ENCODE data around the gene CREB5. TPM values are rescaled to one million over a fixed set of nuclear protein-coding genes. Genes with fewer than 3 reads are reported as not detected.

Gene CREB5
- total RNA-seq, 1 experiment from 2014 or later, result 1.3 TPM

DNA sequence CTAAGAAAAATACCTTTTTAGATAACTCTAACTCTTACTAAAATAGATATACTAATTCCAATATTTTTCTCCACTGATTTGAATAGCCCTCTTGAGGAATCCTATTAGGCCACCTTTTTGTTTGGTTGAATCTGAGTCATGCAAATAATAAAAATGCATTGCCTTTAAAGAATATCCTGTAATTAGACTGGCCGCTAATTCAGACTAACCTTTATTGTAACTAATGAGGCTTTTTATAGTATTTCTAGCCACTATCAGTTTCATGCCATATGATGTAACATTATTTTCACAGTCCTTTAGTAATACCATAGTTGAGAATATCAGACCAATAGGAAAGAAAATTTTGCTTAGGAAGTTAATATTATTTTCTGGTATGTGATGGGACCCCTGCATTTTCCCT lies 90.1 kb downstream of the CREB5 start (continued):
- TF ChIP-seq, protein P1, sequence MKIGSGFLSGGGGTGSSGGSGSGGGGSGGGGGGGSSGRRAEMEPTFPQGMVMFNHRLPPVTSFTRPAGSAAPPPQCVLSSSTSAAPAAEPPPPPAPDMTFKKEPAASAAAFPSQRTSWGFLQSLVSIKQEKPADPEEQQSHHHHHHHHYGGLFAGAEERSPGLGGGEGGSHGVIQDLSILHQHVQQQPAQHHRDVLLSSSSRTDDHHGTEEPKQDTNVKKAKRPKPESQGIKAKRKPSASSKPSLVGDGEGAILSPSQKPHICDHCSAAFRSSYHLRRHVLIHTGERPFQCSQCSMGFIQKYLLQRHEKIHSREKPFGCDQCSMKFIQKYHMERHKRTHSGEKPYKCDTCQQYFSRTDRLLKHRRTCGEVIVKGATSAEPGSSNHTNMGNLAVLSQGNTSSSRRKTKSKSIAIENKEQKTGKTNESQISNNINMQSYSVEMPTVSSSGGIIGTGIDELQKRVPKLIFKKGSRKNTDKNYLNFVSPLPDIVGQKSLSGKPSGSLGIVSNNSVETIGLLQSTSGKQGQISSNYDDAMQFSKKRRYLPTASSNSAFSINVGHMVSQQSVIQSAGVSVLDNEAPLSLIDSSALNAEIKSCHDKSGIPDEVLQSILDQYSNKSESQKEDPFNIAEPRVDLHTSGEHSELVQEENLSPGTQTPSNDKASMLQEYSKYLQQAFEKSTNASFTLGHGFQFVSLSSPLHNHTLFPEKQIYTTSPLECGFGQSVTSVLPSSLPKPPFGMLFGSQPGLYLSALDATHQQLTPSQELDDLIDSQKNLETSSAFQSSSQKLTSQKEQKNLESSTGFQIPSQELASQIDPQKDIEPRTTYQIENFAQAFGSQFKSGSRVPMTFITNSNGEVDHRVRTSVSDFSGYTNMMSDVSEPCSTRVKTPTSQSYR (CRISPR knock-in tag; IDR thresholded peaks at IDR 0.05), result no peak
- TF ChIP-seq ZNF232 (CRISPR knock-in tag; IDR thresholded peaks at IDR 0.05), result no peak
- no peak for TF ChIP-seq EMX1 (CRISPR knock-in tag; IDR thresholded peaks at IDR 0.05)
- no peak for TF ChIP-seq ATF1 (CRISPR knock-in tag; IDR thresholded peaks at IDR 0.05)
- TF ChIP-seq ZNF263 (CRISPR knock-in tag; IDR thresholded peaks at IDR 0.05; ENCODE audit: low read depth), result no peak
- TF ChIP-seq, protein P2, sequence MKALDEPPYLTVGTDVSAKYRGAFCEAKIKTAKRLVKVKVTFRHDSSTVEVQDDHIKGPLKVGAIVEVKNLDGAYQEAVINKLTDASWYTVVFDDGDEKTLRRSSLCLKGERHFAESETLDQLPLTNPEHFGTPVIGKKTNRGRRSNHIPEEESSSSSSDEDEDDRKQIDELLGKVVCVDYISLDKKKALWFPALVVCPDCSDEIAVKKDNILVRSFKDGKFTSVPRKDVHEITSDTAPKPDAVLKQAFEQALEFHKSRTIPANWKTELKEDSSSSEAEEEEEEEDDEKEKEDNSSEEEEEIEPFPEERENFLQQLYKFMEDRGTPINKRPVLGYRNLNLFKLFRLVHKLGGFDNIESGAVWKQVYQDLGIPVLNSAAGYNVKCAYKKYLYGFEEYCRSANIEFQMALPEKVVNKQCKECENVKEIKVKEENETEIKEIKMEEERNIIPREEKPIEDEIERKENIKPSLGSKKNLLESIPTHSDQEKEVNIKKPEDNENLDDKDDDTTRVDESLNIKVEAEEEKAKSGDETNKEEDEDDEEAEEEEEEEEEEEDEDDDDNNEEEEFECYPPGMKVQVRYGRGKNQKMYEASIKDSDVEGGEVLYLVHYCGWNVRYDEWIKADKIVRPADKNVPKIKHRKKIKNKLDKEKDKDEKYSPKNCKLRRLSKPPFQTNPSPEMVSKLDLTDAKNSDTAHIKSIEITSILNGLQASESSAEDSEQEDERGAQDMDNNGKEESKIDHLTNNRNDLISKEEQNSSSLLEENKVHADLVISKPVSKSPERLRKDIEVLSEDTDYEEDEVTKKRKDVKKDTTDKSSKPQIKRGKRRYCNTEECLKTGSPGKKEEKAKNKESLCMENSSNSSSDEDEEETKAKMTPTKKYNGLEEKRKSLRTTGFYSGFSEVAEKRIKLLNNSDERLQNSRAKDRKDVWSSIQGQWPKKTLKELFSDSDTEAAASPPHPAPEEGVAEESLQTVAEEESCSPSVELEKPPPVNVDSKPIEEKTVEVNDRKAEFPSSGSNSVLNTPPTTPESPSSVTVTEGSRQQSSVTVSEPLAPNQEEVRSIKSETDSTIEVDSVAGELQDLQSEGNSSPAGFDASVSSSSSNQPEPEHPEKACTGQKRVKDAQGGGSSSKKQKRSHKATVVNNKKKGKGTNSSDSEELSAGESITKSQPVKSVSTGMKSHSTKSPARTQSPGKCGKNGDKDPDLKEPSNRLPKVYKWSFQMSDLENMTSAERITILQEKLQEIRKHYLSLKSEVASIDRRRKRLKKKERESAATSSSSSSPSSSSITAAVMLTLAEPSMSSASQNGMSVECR (CRISPR knock-in tag; IDR thresholded peaks at IDR 0.05; ENCODE audit: borderline replicate concordance), result no peak
- TF ChIP-seq ZNF219 (CRISPR knock-in tag; IDR thresholded peaks at IDR 0.05; ENCODE audit: borderline replicate concordance), result no peak

DNA sequence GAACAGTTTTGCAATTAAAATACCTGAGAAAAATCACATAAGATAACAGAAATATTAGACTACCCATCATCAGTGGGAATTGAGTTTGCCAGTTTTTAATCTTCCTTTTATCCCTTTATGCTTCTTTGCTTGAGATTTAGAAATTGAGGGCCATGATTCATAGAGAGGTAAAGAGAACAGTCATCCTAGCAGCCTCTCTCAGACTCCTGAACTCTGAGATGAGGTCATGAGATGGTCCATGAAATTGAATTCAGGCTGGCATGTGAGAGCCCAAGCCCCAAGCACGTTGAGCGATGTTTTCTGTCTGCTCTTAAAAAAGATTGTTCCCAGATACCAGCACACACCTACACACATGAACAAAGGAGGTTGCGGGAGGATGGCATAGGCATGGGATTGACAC lies 91.1 kb downstream of the CREB5 start:
- ChIA-PET CTCF (no interaction called here), POLR2A (no interaction called here)
- Mint-ChIP-seq H3K36me3 (no peaks in the 10 kb centered on the region), H3K27ac (no peak overlapping the region), H3K4me1 (no peaks in the 10 kb centered on the region), H3K9me3 (no peaks in the 10 kb centered on the region), H3K4me3 (no peak overlapping the region), H3K27me3 (ENCODE audit: low read depth) (no peaks in the 10 kb centered on the region)
- DNase-seq (ENCODE audit: low spot score), result no peak
- ATAC-seq, result no peak
- TF ChIP-seq, protein P1 (CRISPR knock-in tag; IDR thresholded peaks at IDR 0.05), result no peak
- TF ChIP-seq NFATC4 (CRISPR knock-in tag; IDR thresholded peaks at IDR 0.05), result no peak
- no peak for TF ChIP-seq ETV6 (CRISPR knock-in tag; IDR thresholded peaks at IDR 0.05)
- TF ChIP-seq HMGA2 (CRISPR knock-in tag; IDR thresholded peaks at IDR 0.05), result no peak
- TF ChIP-seq, protein P3, sequence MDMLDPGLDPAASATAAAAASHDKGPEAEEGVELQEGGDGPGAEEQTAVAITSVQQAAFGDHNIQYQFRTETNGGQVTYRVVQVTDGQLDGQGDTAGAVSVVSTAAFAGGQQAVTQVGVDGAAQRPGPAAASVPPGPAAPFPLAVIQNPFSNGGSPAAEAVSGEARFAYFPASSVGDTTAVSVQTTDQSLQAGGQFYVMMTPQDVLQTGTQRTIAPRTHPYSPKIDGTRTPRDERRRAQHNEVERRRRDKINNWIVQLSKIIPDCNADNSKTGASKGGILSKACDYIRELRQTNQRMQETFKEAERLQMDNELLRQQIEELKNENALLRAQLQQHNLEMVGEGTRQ (CRISPR knock-in tag; IDR thresholded peaks at IDR 0.05), result no peak
- no peak for TF ChIP-seq ELF4 (CRISPR knock-in tag; IDR thresholded peaks at IDR 0.05; ENCODE audit: low read depth)
- TF ChIP-seq, protein P4, sequence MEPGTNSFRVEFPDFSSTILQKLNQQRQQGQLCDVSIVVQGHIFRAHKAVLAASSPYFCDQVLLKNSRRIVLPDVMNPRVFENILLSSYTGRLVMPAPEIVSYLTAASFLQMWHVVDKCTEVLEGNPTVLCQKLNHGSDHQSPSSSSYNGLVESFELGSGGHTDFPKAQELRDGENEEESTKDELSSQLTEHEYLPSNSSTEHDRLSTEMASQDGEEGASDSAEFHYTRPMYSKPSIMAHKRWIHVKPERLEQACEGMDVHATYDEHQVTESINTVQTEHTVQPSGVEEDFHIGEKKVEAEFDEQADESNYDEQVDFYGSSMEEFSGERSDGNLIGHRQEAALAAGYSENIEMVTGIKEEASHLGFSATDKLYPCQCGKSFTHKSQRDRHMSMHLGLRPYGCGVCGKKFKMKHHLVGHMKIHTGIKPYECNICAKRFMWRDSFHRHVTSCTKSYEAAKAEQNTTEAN (CRISPR knock-in tag; IDR thresholded peaks at IDR 0.05), result no peak
- TF ChIP-seq, protein P5, sequence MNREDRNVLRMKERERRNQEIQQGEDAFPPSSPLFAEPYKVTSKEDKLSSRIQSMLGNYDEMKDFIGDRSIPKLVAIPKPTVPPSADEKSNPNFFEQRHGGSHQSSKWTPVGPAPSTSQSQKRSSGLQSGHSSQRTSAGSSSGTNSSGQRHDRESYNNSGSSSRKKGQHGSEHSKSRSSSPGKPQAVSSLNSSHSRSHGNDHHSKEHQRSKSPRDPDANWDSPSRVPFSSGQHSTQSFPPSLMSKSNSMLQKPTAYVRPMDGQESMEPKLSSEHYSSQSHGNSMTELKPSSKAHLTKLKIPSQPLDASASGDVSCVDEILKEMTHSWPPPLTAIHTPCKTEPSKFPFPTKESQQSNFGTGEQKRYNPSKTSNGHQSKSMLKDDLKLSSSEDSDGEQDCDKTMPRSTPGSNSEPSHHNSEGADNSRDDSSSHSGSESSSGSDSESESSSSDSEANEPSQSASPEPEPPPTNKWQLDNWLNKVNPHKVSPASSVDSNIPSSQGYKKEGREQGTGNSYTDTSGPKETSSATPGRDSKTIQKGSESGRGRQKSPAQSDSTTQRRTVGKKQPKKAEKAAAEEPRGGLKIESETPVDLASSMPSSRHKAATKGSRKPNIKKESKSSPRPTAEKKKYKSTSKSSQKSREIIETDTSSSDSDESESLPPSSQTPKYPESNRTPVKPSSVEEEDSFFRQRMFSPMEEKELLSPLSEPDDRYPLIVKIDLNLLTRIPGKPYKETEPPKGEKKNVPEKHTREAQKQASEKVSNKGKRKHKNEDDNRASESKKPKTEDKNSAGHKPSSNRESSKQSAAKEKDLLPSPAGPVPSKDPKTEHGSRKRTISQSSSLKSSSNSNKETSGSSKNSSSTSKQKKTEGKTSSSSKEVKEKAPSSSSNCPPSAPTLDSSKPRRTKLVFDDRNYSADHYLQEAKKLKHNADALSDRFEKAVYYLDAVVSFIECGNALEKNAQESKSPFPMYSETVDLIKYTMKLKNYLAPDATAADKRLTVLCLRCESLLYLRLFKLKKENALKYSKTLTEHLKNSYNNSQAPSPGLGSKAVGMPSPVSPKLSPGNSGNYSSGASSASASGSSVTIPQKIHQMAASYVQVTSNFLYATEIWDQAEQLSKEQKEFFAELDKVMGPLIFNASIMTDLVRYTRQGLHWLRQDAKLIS (CRISPR knock-in tag; IDR thresholded peaks at IDR 0.05; ENCODE audit: borderline replicate concordance), result no peak
- no peak for TF ChIP-seq SMAD4 (CRISPR knock-in tag; IDR thresholded peaks at IDR 0.05)
- no peak for TF ChIP-seq ZNF317 (CRISPR knock-in tag; IDR thresholded peaks at IDR 0.05; ENCODE audit: borderline replicate concordance, low read depth)
